ENCODE measurements around the gene TM6SF1.
"Not testable (repeated sequence)": the region's sequence is repeated elsewhere in the genome, so short reads cannot be mapped to it uniquely, and the experiment has no call there.

TM6SF1 gene

GRCh38 chr15:83115831-83116565 is 8.6 kb downstream of the TM6SF1 start:
- DNase-seq (ENCODE audit: low read depth, low spot score) = no peak

DNA sequence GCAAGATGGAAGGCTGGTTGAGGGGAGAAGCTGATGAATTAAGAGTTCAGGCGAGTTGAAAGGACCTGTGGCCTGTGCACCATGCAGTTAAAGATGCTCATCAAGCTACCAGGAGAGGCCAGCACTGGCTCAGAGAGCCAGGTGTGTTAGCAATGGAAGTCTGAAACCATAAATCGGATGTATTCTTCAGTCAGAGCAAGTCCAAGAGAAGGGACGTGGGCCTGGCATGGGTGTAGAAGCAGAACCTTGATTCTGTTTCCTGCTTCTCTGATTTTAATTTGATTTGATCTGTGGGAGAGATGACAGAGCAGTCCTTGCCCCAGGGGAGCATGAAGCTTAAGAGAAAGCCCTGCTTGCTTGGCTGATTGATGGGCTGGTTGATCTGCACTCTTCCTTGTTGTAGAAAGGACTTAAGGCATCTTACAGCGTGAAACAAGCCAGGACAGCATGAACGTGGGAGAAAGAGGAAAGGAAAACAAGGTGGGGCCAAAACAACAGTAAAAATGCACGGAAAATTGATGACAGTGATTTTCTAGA is 10.9 kb downstream of the TM6SF1 start:
- DNase-seq (ENCODE audit: low read depth, low spot score) = no peak

DNA sequence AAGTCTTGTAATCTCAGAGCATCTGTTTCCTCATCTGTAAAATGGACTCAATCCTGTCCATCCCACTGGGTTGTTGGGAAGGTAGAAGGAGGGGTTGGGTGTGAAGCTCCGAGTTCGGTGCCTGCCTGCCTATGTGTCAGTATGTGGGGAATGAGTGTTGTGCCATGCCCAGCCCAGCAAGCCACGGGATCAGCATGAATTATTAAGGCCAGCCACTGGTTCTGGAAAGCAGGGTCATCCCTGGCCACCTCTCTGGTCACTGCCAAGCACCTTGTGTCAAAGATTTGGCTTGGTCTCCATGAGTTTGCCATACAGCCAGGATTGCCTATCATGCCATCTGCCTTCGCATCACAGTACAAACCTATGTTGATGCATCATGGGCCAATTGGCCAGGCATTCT is 11.5 kb downstream of the TM6SF1 start:
- no peak for DNase-seq (ENCODE audit: low read depth, low spot score)

DNA sequence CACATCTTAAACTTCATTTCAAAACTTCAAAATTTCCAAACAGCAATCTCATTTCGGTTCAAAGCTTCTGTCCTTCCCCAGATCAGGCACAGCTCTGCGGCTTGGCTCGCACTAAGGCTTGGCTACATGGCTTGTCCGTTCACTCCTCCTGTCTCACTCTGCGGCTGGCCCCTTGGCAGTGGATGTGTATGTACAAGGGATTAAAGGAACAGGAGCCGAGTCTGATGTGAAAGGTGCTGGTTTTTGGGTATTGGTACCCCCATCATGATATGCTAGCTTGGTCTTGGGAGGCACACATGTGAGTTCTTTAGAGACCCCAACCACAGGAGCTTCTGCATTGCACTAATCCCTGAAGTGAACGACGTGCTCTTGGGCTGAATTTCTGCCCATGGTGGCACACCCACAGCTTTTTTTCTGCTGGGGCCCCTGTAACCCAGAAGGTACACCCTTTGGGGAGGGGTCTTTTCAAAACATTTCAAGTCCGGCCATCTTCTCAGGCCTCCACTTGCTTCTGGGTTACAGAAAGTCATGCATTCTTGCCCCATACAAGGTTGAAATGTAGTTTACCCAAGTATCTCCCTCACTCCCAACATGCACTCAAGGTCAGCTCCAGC is 12.6 kb downstream of the TM6SF1 start:
- no peak for DNase-seq (ENCODE audit: low read depth, low spot score)

GRCh38 chr15:83123529-83123928 is 16.1 kb downstream of the TM6SF1 start:
- DNase-seq (ENCODE audit: low read depth, low spot score) = no peak

DNA sequence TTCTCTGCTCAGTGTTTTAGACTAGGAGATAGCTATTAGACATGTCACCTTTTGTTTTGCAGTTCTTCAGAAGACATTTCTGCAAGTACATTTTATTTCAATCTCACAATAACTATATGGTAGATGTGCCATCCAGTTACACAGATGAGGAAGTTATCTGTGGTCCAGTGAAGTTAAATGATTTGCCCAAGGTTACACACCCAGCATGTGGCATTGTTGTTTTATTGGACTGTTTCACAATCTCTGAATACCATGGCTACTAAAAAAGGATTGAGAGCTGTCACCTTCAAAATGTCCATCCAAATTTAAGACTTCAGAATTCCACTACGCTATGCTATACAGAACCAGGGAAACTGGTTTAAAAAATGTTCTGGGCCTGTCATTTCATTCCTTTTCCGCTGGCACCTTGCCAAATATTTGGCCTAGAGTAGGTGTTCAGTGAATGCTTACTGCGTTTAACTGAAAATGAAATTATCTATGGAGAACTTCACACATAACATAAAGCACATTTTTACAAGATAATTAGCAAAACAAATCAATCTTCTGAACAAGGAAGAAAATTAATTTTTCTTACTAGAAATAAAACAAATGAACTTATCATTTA is 20.2 kb downstream of the TM6SF1 start:
- DNase-seq (ENCODE audit: low read depth, low spot score) = no peak

DNA sequence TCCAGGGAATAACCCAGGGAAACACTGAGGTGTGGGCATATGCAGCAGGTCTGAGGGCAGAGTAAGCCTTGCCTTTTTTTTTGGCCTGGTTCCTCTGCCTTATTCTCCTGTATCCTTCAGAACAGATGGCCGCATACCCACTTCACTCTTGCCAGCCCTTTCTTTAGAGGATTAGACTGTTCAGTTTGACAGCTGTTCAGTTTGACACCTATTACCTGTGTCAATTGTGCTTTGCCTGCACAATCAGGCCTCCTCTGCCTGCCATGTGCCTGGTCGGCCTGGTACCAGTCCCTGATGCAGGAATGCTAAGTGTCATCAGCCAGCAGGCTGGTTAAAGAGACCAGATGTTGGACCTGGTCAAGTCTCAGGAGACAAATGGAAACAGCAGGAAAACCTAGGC is 22.3 kb downstream of the TM6SF1 start:
- no peak for DNase-seq (ENCODE audit: low read depth, low spot score)

GRCh38 chr15:83132861-83133523 is 25.5 kb downstream of the TM6SF1 start:
- no peak for DNase-seq (ENCODE audit: low read depth, low spot score)

DNA sequence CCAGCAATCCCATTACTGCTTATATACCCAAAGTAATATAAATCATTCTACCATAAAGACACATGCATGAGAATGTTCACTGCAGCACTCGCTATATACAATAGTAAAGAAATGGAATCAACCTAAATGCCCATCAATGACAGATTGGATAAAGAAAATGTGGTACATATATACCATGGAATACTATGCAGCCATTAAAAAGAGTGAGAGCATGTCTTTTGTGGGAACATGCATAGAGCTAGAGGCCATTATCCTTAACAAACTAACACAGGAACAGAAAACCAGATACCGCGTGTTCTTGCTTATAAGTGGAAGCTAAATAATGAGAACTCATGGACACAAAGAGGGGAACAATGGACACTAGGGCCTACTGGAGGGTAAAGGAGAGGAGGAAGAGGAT is 34.7 kb downstream of the TM6SF1 start:
- not testable (repeated sequence) for DNase-seq (ENCODE audit: low read depth, low spot score)

DNA sequence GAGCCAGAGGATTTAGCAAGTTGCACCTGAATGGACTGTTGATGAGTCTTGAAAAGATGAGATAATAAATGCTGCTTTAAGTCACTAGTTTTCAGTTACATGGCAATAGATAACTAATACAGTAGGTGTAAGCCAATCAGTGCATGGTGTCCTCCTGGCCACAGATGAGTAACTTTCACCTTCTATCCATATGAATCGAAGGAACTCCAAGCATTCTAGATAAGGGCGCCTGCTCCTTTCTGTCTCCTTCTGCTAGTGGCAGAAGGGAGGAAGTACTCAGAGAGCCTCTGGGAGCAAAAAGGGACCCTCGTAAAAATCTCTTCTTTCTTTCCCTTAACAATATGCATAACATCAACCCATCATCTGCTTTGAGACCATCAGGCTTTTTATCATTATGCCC is 37.3 kb downstream of the TM6SF1 start:
- no peak for DNase-seq (ENCODE audit: low read depth, low spot score)

- DNase-seq (ENCODE audit: low read depth, low spot score) = no peak
These were observed 45.8 kb downstream of the TM6SF1 start for GRCh38 chr15:83153288-83153687.

- no peak for DNase-seq (ENCODE audit: low read depth, low spot score)
These were observed 48.5 kb downstream of the TM6SF1 start for GRCh38 chr15:83155942-83156341.

GRCh38 chr15:83158393-83158792 is 50.9 kb downstream of the TM6SF1 start:
- DNase-seq (ENCODE audit: low read depth, low spot score) = no peak

GRCh38 chr15:83160741-83161140 is 53.3 kb downstream of the TM6SF1 start:
- no peak for DNase-seq (ENCODE audit: low read depth, low spot score)

- no peak for DNase-seq (ENCODE audit: low read depth, low spot score)
These were observed 55.6 kb downstream of the TM6SF1 start for GRCh38 chr15:83163032-83163431.

DNA sequence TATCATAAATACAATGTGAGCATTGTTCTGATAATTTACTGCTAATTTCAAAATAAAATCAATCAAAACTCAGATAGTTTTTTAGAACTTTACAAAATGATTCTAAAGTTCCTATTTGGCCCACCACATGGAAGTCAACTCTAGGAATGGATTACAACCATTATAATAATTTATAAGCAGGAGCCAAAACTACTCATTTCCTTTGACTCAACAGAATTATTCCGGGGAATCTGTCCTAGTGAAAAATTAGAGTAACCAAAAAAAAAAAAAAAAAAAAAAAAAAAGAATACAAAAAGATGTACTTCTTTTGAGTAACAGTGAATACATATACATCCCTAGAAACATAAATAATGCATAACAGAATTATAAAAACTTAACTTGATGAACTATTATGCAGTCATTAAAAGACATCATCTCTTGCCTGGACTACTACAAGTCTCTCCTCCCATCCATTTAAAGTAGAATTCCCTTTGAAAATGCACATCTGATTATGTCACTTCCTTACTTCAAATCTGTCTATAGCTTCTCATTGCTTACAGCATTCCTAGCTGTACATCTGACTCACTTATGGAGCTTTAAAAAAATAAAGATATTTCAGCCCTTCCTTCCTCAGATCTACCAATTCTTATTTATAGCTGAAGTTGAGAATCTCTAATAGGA is 56.8 kb downstream of the TM6SF1 start:
- DNase-seq (ENCODE audit: low read depth, low spot score) = no peak

- no peak for DNase-seq (ENCODE audit: low read depth, low spot score)
These were observed 57.4 kb downstream of the TM6SF1 start for GRCh38 chr15:83164771-83165404.

DNA sequence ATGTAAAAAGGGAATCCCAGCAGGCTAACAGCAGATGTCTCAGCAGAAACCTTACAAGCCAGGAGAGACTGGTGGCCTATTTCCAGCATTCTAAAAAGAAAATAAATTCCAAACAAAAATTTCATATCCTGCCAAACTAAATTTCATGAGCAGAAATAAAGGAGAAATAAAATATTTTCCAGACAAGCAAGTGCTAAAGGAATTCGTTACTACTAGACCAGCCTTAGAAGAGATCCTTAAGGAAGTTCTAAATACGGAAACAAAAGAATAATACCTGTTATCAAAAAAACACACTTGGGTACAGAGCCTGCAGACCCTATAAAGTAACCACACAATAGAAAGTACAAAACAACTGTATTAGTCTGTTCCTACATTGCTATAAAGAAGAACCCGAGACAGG is 58.8 kb downstream of the TM6SF1 start:
- no peak for DNase-seq (ENCODE audit: low read depth, low spot score)

GRCh38 chr15:83166830-83167229 is 59.4 kb downstream of the TM6SF1 start:
- DNase-seq (ENCODE audit: low read depth, low spot score) = no peak

DNA sequence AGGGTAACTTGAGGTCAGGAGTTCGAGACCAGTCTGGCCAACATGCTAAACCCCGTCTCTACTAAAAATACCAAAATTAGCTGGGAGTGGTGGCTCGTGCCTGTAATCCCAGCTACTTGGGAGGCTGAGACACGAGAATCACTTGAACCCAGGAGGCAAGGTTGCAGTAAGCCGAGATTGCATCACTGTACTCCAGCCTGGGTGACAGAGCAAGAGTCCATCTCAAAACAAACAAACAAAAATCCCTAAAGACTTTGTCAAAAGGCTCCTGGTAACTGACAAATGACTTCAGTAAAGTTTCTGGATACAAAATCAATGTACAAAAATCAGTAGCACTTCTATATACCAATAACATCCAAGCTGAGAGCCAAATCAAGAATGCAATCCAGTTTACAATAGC is 62.1 kb downstream of the TM6SF1 start:
- not testable (repeated sequence) for DNase-seq (ENCODE audit: low read depth, low spot score)

- DNase-seq (ENCODE audit: low read depth, low spot score) = no peak
These were observed 63.2 kb downstream of the TM6SF1 start for GRCh38 chr15:83170474-83171165.

All from activated CD4-positive, CD25-positive, alpha-beta regulatory T cell treated with anti-CD3 and anti-CD28 coated beads, Interleukin-2, amount 50 U/mL, for 16 hours (primary cell).